Kasumi-1 (cell line): ENCODE measurements around the gene MTA2.
A peak's percentile ranks its signal among the peaks of the same experiment; 100 is the strongest.

ENCODE experiments used
- DNase-seq, 2 experiments: peaks; one replicate each; lab custom pipeline; 2025; lab: John Stamatoyannopoulos, UW

The MTA2 gene

GRCh38 chr11:62546244-62546928 lies 55.3 kb downstream of the MTA2 start, which contains the start of gene AHNAK:
Gene AHNAK, minus strand, starts transcription at chr11:62546806. Its CDS starts 10,708 bp downstream, at chr11:62536098.
- peak in 1 of 2 experiments; percentile 6 for DNase-seq

GRCh38 chr11:62545437-62546243 lies 56.0 kb downstream of the MTA2 start:
- peak; percentile 47 to 68 for DNase-seq

GRCh38 chr11:62544581-62545436 lies 56.9 kb downstream of the MTA2 start:
- DNase-seq, result no peak

GRCh38 chr11:62543680-62544444 lies 57.8 kb downstream of the MTA2 start:
- no peak for DNase-seq
